Spinal cord (tissue), 10 donors: ENCODE data around the gene STATH. TPM values are rescaled to one million over a fixed set of nuclear protein-coding genes. Genes with fewer than 3 reads are reported as not detected.

Experiments
- DNase-seq, 6 donors: peaks; one replicate each; pipeline versions ENCODE4 v3.0.0 to v3.0.0-alpha.2; 2013 to 2015; ENCODE audit warnings: low spot score in 6 of 6, low read depth in 4 of 6
- H3K27ac ChIP-seq: one replicate; pipeline ENCODE4 v1.5.1; 2013; ENCODE audit warnings: low read depth, low read length, control low read depth
- H3K27me3 ChIP-seq: one replicate; pipeline ENCODE4 v1.6.1; 2013; ENCODE audit warnings: low read length; ENCODE audit not compliant: control insufficient read depth, insufficient read depth
- H3K36me3 ChIP-seq: one replicate; pipeline ENCODE4 v1.6.1; 2013; ENCODE audit warnings: low read length; ENCODE audit not compliant: control insufficient read depth, insufficient read depth
- H3K4me1 ChIP-seq: one replicate; pipeline ENCODE4 v1.6.1; 2013; ENCODE audit warnings: low read length; ENCODE audit not compliant: control insufficient read depth, insufficient read depth
- H3K4me3 ChIP-seq: one replicate; pipeline ENCODE4 v1.5.1; 2013; ENCODE audit warnings: low read depth, low read length, control low read depth
- H3K9me3 ChIP-seq: one replicate; pipeline ENCODE4 v1.6.1; 2013; ENCODE audit warnings: low read length; ENCODE audit not compliant: control insufficient read depth, insufficient read depth
- whole genome bisulfite sequencing: methylation state at CpG from one replicate; pipeline ENCODE4 v1.1.5; 2013; ENCODE audit warnings: missing lambda C conversion rate; ENCODE audit not compliant: insufficient coverage; 5-methylcytosine and 5-hydroxymethylcytosine counted together
- long read RNA-seq, 4 donors: transcript quantifications; one replicate each; lab custom pipeline, GENCODE V29; 2026
- polyA plus RNA-seq, 2 donors: library from polyadenylated mRNA; unstranded; fragments of 120-200 nt; gene quantifications; one replicate each; pipeline ENCODE4 v1.2.1, GENCODE V29; 2013; ENCODE audit not compliant: insufficient read length in 2 of 2
- total RNA-seq, 2 donors: library from RNA; depleted of rRNA in 1 of 2; stranded (reverse); fragments of 120-200 nt in 1 of 2; fragments of >200 nt in 1 of 2; gene quantifications; one replicate each; pipeline versions ENCODE4 v1.2.3 to v1.2.4, GENCODE V29; 2013 to 2014
- donor health status: healthy.

The STATH gene
- total RNA-seq: not detected
- not detected for polyA plus RNA-seq
- long read RNA-seq, donor 1: 0 reads
- long read RNA-seq, donor 2: 0 reads
- long read RNA-seq, donor 3: 0 reads
- long read RNA-seq, donor 4: 0 reads

- Histone ChIP-seq H3K9me3 (no peaks in the 10 kb centered on the region), H3K4me1 (no peaks in the 10 kb centered on the region), H3K27ac (no peak within 1 kb of the TSS), H3K36me3 (no peaks in the 10 kb centered on the region), H3K4me3 (no peak within 1 kb of the TSS), H3K27me3 (no peaks in the 10 kb centered on the region)
- DNase-seq: no peak
- no CpG with 5 or more reads among the region's 3 CpGs for WGBS
These were observed at the start of gene STATH for GRCh38 chr4:69995526-69996016. Gene STATH, plus strand, starts transcription at chr4:69995966. Its CDS starts 2,472 bp downstream, at chr4:69998438.

GRCh38 chr4:69951602-69952001, 44.2 kb upstream of the STATH start:
- WGBS: 80% methylated on average over 1 of the region's 3 CpGs
- no peaks in the 10 kb centered on the region for H3K27me3 ChIP-seq

GRCh38 chr4:69957209-69957608, 38.6 kb upstream of the STATH start:
- no peak overlapping the region for H3K4me3 ChIP-seq
- H3K9me3 ChIP-seq: no peaks in the 10 kb centered on the region
- DNase-seq: no peak
- H3K27me3 ChIP-seq: no peaks in the 10 kb centered on the region
- H3K4me1 ChIP-seq: no peaks in the 10 kb centered on the region
- H3K36me3 ChIP-seq: no peaks in the 10 kb centered on the region
- no peak overlapping the region for H3K27ac ChIP-seq
- WGBS: 100% methylated on average over 1 of the region's 1 CpG

More at GRCh38 chr4:69951602-69952001, 44.2 kb upstream of the STATH start:
- no peak overlapping the region for H3K4me3 ChIP-seq
- no peak for DNase-seq
- no peaks in the 10 kb centered on the region for H3K4me1 ChIP-seq
- no peaks in the 10 kb centered on the region for H3K36me3 ChIP-seq
- no peaks in the 10 kb centered on the region for H3K9me3 ChIP-seq
- H3K27ac ChIP-seq: no peak overlapping the region

GRCh38 chr4:69965628-69966027, 30.1 kb upstream of the STATH start, which contains the start of gene CSN2:
Gene CSN2, minus strand, starts transcription at chr4:69965728. Its CDS starts 4,733 bp downstream, at chr4:69960995.
- H3K4me1 ChIP-seq: no peaks in the 10 kb centered on the region
- H3K27ac ChIP-seq: no peak within 1 kb of the TSS
- no peaks in the 10 kb centered on the region for H3K9me3 ChIP-seq
- no peak within 1 kb of the TSS for H3K4me3 ChIP-seq
- no CpG with 5 or more reads among the region's 2 CpGs for WGBS
- no peaks in the 10 kb centered on the region for H3K36me3 ChIP-seq
- no peaks in the 10 kb centered on the region for H3K27me3 ChIP-seq
- DNase-seq: no peak

GRCh38 chr4:69970071-69970470, 25.7 kb upstream of the STATH start:
- no CpG with 5 or more reads among the region's 1 CpG for WGBS
- Histone ChIP-seq H3K27ac (no peak overlapping the region), H3K36me3 (no peaks in the 10 kb centered on the region), H3K4me1 (no peaks in the 10 kb centered on the region), H3K9me3 (no peaks in the 10 kb centered on the region), H3K4me3 (no peak overlapping the region), H3K27me3 (no peaks in the 10 kb centered on the region)
- no peak for DNase-seq

GRCh38 chr4:69974631-69975030, 21.1 kb upstream of the STATH start:
- Histone ChIP-seq H3K27me3 (no peaks in the 10 kb centered on the region), H3K4me1 (no peaks in the 10 kb centered on the region), H3K27ac (no peak overlapping the region), H3K36me3 (no peaks in the 10 kb centered on the region), H3K9me3 (no peaks in the 10 kb centered on the region), H3K4me3 (no peak overlapping the region)
- peak in 2 of 6 donors; percentile 49 to 81 for DNase-seq
- WGBS: no CpG with 5 or more reads among the region's 1 CpG

- no peak overlapping the region for H3K27ac ChIP-seq
- no peaks in the 10 kb centered on the region for H3K36me3 ChIP-seq
- DNase-seq: no peak
- H3K27me3 ChIP-seq: no peaks in the 10 kb centered on the region
- H3K4me3 ChIP-seq: no peak overlapping the region
- no peaks in the 10 kb centered on the region for H3K9me3 ChIP-seq
- H3K4me1 ChIP-seq: no peaks in the 10 kb centered on the region
These were observed 18.2 kb upstream of the STATH start for GRCh38 chr4:69977582-69977981.

- peak in 4 of 6 donors; percentile 2 to 53 (median 26) for DNase-seq
- no peaks in the 10 kb centered on the region for H3K9me3 ChIP-seq
- H3K27me3 ChIP-seq: no peaks in the 10 kb centered on the region
- 56% methylated on average over 1 of the region's 2 CpGs for WGBS
- H3K4me3 ChIP-seq: no peak overlapping the region
- no peak overlapping the region for H3K27ac ChIP-seq
- no peaks in the 10 kb centered on the region for H3K4me1 ChIP-seq
- no peaks in the 10 kb centered on the region for H3K36me3 ChIP-seq
These were observed 11.7 kb upstream of the STATH start for GRCh38 chr4:69984030-69984443.

- no peaks in the 10 kb centered on the region for H3K9me3 ChIP-seq
- H3K4me3 ChIP-seq: no peak overlapping the region
- no peak for DNase-seq
- H3K36me3 ChIP-seq: no peaks in the 10 kb centered on the region
- no CpG with 5 or more reads among the region's 1 CpG for WGBS
- H3K4me1 ChIP-seq: no peaks in the 10 kb centered on the region
- no peak overlapping the region for H3K27ac ChIP-seq
- H3K27me3 ChIP-seq: no peaks in the 10 kb centered on the region
These were observed 9.1 kb upstream of the STATH start for GRCh38 chr4:69986663-69987062.

GRCh38 chr4:69991016-69991415, 4.8 kb upstream of the STATH start:
- DNase-seq: no peak
- no peak overlapping the region for H3K27ac ChIP-seq
- WGBS: 92% methylated on average over 3 of the region's 4 CpGs
- H3K9me3 ChIP-seq: no peaks in the 10 kb centered on the region
- no peaks in the 10 kb centered on the region for H3K4me1 ChIP-seq
- no peak overlapping the region for H3K4me3 ChIP-seq
- H3K36me3 ChIP-seq: no peaks in the 10 kb centered on the region
- H3K27me3 ChIP-seq: no peaks in the 10 kb centered on the region
